H1 (cell line): ENCODE measurements around the gene XPNPEP2. TPM values are rescaled to one million over a fixed set of nuclear protein-coding genes. Genes with fewer than 3 reads are reported as not detected.

ENCODE experiments used
- CTCF ChIA-PET: fragments of 300-600 bp; sonication (Branson Sonifier 250); formaldehyde crosslinking; loops from one replicate; lab custom pipeline; 2021; ENCODE audit not compliant: partially characterized antibody; lab: Charles Lee
- POLR2A ChIA-PET: fragments of 300-600 bp; sonication (Branson Sonifier 250); formaldehyde crosslinking; loops from one replicate; lab custom pipeline; 2021; ENCODE audit warnings: inconsistent platforms; ENCODE audit not compliant: partially characterized antibody; lab: Charles Lee
- DNase-seq, 2 experiments: peaks; one replicate each; pipeline versions ENCODE4 v3.0.0 to v3.0.0-alpha.2; 2010 to 2022; ENCODE audit warnings: low spot score in 2 of 2, low read depth in 1 of 2, mixed read lengths in 1 of 2
- FAIRE-seq: peaks from 2 replicates; lab custom pipeline; 2011; peaks lifted over from hg19 to GRCh38; lab: Jason Lieb, UNC
- H2AFZ ChIP-seq: 2 replicates; pipeline ENCODE4 v1.8.1; 2012; ENCODE audit warnings: low read length, inconsistent platforms
- H2AK5ac ChIP-seq: 2 replicates; pipeline ENCODE4 v1.6.1; 2013; ENCODE audit warnings: low read depth, low read length
- H2BK120ac ChIP-seq: replicated peaks from 2 replicates; pipeline ENCODE3; 2013; ENCODE audit warnings: low read depth, low read length, inconsistent platforms
- H2BK12ac ChIP-seq: 2 replicates; pipeline ENCODE4 v1.6.1; 2013; ENCODE audit warnings: low read depth, low read length
- H2BK15ac ChIP-seq: 2 replicates; pipeline ENCODE4 v1.6.1; 2013; ENCODE audit warnings: low read length
- H2BK20ac ChIP-seq: 2 replicates; pipeline ENCODE4 v1.6.1; 2013; ENCODE audit warnings: low read length
- H2BK5ac ChIP-seq: 2 replicates; pipeline ENCODE4 v1.6.1; 2013; ENCODE audit warnings: low read depth, low read length
- H3K14ac ChIP-seq: 2 replicates; pipeline ENCODE4 v1.6.1; 2013; ENCODE audit warnings: inconsistent platforms; ENCODE audit not compliant: insufficient read length
- H3K18ac ChIP-seq: 2 replicates; pipeline ENCODE4 v1.6.1; 2013; ENCODE audit warnings: low read length; ENCODE audit errors: extremely low read depth
- H3K23ac ChIP-seq: 2 replicates; pipeline ENCODE4 v1.6.1; 2013; ENCODE audit warnings: inconsistent platforms; ENCODE audit not compliant: insufficient read length
- H3K23me2 ChIP-seq: 2 replicates; pipeline ENCODE4 v1.6.1; 2013; ENCODE audit warnings: low read depth, low read length
- H3K27ac ChIP-seq: 2 replicates; pipeline ENCODE4 v1.6.1; 2011; ENCODE audit warnings: low read depth, low read length, inconsistent platforms
- H3K27me3 ChIP-seq, 4 experiments: replicated peaks in 1 of 4; 1 replicate in 1 of 4; 2 replicates in 3 of 4; pipeline versions ENCODE4 v1.6.1 to v1.8.1; 2011 to 2013; ENCODE audit warnings: low read length in 3 of 4, mild to moderate bottlenecking in 3 of 4, inconsistent platforms in 2 of 4, mixed read lengths in 2 of 4, moderate library complexity in 1 of 4; ENCODE audit not compliant: control insufficient read depth in 3 of 4, insufficient read depth in 3 of 4; ENCODE audit errors: extremely low read depth in 1 of 4
- H3K36me3 ChIP-seq, 4 experiments: 2 replicates each; pipeline versions ENCODE4 v1.6.1 to v1.8.1; 2011 to 2013; ENCODE audit warnings: mild to moderate bottlenecking in 4 of 4, low read length in 3 of 4, moderate library complexity in 2 of 4, control low read depth in 1 of 4, inconsistent platforms in 1 of 4; ENCODE audit not compliant: insufficient read depth in 4 of 4, control insufficient read depth in 2 of 4
- H3K4ac ChIP-seq: replicated peaks from 2 replicates; pipeline ENCODE3; 2013; ENCODE audit warnings: low read length, low read depth, mixed read lengths, inconsistent platforms; ENCODE audit not compliant: insufficient read length
- H3K4me1 ChIP-seq, 4 experiments: replicated peaks in 1 of 4; 1 replicate in 1 of 4; 2 replicates in 3 of 4; pipeline versions ENCODE4 v1.6.1 to v1.8.1; 2011 to 2013; ENCODE audit warnings: low read length in 3 of 4, inconsistent platforms in 2 of 4, mixed read lengths in 1 of 4; ENCODE audit not compliant: insufficient read depth in 4 of 4, control insufficient read depth in 3 of 4
- H3K4me2 ChIP-seq, 2 experiments: 2 replicates each; pipeline versions ENCODE4 v1.6.1 to v1.8.1; 2011 to 2013; ENCODE audit warnings: low read depth in 2 of 2, low read length in 2 of 2, control low read depth in 1 of 2, inconsistent platforms in 1 of 2, mild to moderate bottlenecking in 1 of 2; ENCODE audit not compliant: insufficient read depth in 1 of 2
- H3K4me3 ChIP-seq, 4 experiments: fragments of 200-600, 300-600 bp in 1 of 4; sonication (generic), shearing (Covaris generic), sonication (Bioruptor Twin) in 1 of 4; 2 replicates each; pipeline versions ENCODE4 v1.5.1 to v1.8.1; 2011 to 2016; ENCODE audit warnings: low read length in 4 of 4, low read depth in 3 of 4, control low read depth in 2 of 4, inconsistent platforms in 2 of 4, mild to moderate bottlenecking in 2 of 4, mixed read lengths in 1 of 4, moderate library complexity in 1 of 4; ENCODE audit not compliant: insufficient read depth in 2 of 4; ENCODE audit errors: extremely low read depth in 1 of 4
- H3K56ac ChIP-seq: replicated peaks from 2 replicates; pipeline ENCODE3; 2013; ENCODE audit warnings: low read depth, mild to moderate bottlenecking, mixed read lengths, low read length, inconsistent platforms; ENCODE audit not compliant: insufficient read length
- H3K79me1 ChIP-seq: 2 replicates; pipeline ENCODE4 v1.6.1; 2013; ENCODE audit warnings: low read depth, low read length, control low read depth
- H3K79me2 ChIP-seq, 2 experiments: 2 replicates each; pipeline versions ENCODE4 v1.6.1 to v1.8.1; 2012 to 2013; ENCODE audit warnings: low read length in 2 of 2, mild to moderate bottlenecking in 2 of 2, inconsistent platforms in 1 of 2; ENCODE audit not compliant: insufficient read depth in 2 of 2, control insufficient read depth in 1 of 2
- H3K9ac ChIP-seq, 4 experiments: replicated peaks in 1 of 4; 1 replicate in 1 of 4; 2 replicates in 3 of 4; pipeline versions ENCODE4 v1.6.1 to v1.8.1; 2011 to 2013; ENCODE audit warnings: low read depth in 3 of 4, low read length in 3 of 4, control low read depth in 2 of 4, mild to moderate bottlenecking in 2 of 4, moderate library complexity in 2 of 4, inconsistent platforms in 1 of 4; ENCODE audit errors: extremely low read depth in 1 of 4
- H3K9me3 ChIP-seq, 2 experiments: 2 replicates each; pipeline versions ENCODE4 v1.6.1 to v1.8.1; 2012 to 2013; ENCODE audit warnings: mild to moderate bottlenecking in 2 of 2, moderate library complexity in 2 of 2, control low read depth in 1 of 2, inconsistent platforms in 1 of 2, low read depth in 1 of 2, low read length in 1 of 2, mixed read lengths in 1 of 2; ENCODE audit not compliant: insufficient read depth in 2 of 2
- H4K20me1 ChIP-seq, 2 experiments: replicated peaks in 1 of 2; 2 replicates each; pipeline versions ENCODE3 to v1.8.1; 2011 to 2013; ENCODE audit warnings: inconsistent platforms in 2 of 2, low read length in 2 of 2, mild to moderate bottlenecking in 1 of 2; ENCODE audit not compliant: insufficient read depth in 2 of 2, control insufficient read depth in 1 of 2
- H4K5ac ChIP-seq: 2 replicates; pipeline ENCODE4 v1.6.1; 2013; ENCODE audit warnings: low read length, low read depth, mixed read lengths, inconsistent platforms; ENCODE audit not compliant: insufficient read length
- H4K8ac ChIP-seq: 2 replicates; pipeline ENCODE4 v1.8.0; 2013; ENCODE audit warnings: mild to moderate bottlenecking, moderate library complexity, low read length, inconsistent platforms; ENCODE audit not compliant: insufficient read depth; ENCODE audit errors: extremely low read depth
- H4K91ac ChIP-seq: replicated peaks from 2 replicates; pipeline ENCODE3; 2013; ENCODE audit warnings: low read length, mixed read lengths, inconsistent platforms; ENCODE audit not compliant: insufficient read length
- NANOG ChIP-seq: IDR thresholded peaks from 2 replicates; pipeline ENCODE4 v1.6.1; 2011; ENCODE audit warnings: low read length, low read depth, mild to moderate bottlenecking, inconsistent platforms; ENCODE audit not compliant: insufficient read depth, poor library complexity, severe bottlenecking
- NRF1 ChIP-seq: IDR thresholded peaks from 2 replicates; pipeline ENCODE4 v1.6.1; 2011; ENCODE audit warnings: mild to moderate bottlenecking, low read depth, low read length, improper control_type of control experiment
- POLR2A ChIP-seq, 2 experiments: IDR thresholded peaks; 1 replicate in 1 of 2; 2 replicates in 1 of 2; pipeline ENCODE4 v1.6.1; 2011; ENCODE audit warnings: low read depth in 2 of 2, low read length in 2 of 2, mild to moderate bottlenecking in 2 of 2; ENCODE audit errors: control extremely low read depth in 1 of 2
- WGBS, 2 experiments: shearing (Covaris generic) in 1 of 2; methylation state at CpG; one replicate each; pipeline versions ENCODE4 v1.1.6 to v1.1.7; 2013 to 2015; ENCODE audit warnings: low lambda C conversion rate in 2 of 2, mixed read lengths in 2 of 2, inconsistent platforms in 1 of 2, low coverage in 1 of 2, missing lambda C conversion rate in 1 of 2; ENCODE audit not compliant: insufficient replicate concordance in 2 of 2, insufficient coverage in 1 of 2, insufficient read length in 1 of 2; ENCODE audit errors: extremely low coverage in 1 of 2, missing lambda C conversion rate in 1 of 2; 5-methylcytosine and 5-hydroxymethylcytosine counted together
- polyA plus RNA-seq, 7 experiments: library from polyadenylated mRNA; depleted of rRNA in 3 of 7; stranded (reverse) in 5 of 7; unstranded in 2 of 7; fragments of >200 nt in 5 of 7; fragments of 200-250 nt in 2 of 7; gene quantifications; 1 replicate in 5 of 7; 2 replicates in 1 of 7; 4 replicates in 1 of 7; pipeline versions ENCODE4 v1.2.1 to v1.2.3, GENCODE V29; 2011 to 2013; ENCODE audit warnings: missing spikeins in 2 of 7, mixed read lengths in 2 of 7
- total RNA-seq: library from RNA; stranded (reverse); fragmentation: NEBNext Ultra II Directional; extraction: Animal tissue kit (Norgen Biotek cat#: 25700); gene quantifications from 2 replicates; pipeline ENCODE4 v1.2.1, GENCODE V29; 2021

XPNPEP2 gene
- total and polyA plus RNA-seq, 2 of the 8 experiments (the other 6 are each of a cell fraction or from before 2014, with no cell fraction given) = 0.27 TPM; not detected in 1

DNA sequence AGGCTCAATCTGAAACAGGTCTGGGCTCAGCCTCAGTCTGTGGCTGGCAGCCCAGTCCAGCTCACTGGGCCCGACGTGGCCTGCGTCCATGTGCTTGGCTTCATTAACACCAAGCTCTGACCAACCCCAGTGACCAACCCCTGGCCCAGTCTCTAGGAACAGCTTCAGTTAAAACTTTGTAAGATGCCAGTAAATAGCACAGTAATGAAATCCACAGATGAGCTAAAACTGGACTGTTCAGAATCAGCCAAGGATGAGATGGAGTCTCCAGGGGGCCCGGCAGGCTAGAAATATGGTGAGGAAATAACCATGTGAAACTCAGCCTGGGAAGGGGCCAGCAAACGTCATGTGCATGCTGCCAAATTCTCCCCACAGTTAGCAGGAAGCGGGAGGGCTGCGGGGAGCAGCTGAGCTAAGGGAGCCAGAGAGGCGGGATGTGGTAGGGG is 37.1 kb upstream of the XPNPEP2 start:
- no peak overlapping the region for H3K4me2 ChIP-seq
- H3K79me1 ChIP-seq = no peaks in the 10 kb centered on the region
- no peak overlapping the region for H3K4ac ChIP-seq
- DNase-seq (no peak), FAIRE-seq (no peak)
- 85% methylated on average over 8 of the region's 8 CpGs; no CpG with 5 or more reads in 1 of the 2 experiments for WGBS, 2 experiments
- ChIA-PET CTCF (no interaction called here), POLR2A (no interaction called here)
- H3K9me3 ChIP-seq = no peaks in the 10 kb centered on the region
- H2BK5ac ChIP-seq = no peak overlapping the region
- no peak overlapping the region for H3K14ac ChIP-seq
- H2BK120ac ChIP-seq = no peak overlapping the region
- no peaks in the 10 kb centered on the region for H3K36me3 ChIP-seq
- no peak overlapping the region for H3K23ac ChIP-seq
- no peak overlapping the region for H3K18ac ChIP-seq
- H3K27ac ChIP-seq = no peak overlapping the region
- H4K8ac ChIP-seq = no peak overlapping the region
- H3K4me1 ChIP-seq = peaks cover 0 to 9% (median 6%) of the 10 kb centered on the region in 4 experiments; a peak in 4 of 7 replicates
- no peak overlapping the region for H2BK15ac ChIP-seq
- H3K23me2 ChIP-seq = no peaks in the 10 kb centered on the region
- H3K27me3 ChIP-seq = no peaks in the 10 kb centered on the region
- H3K79me2 ChIP-seq = no peaks in the 10 kb centered on the region
- TF ChIP-seq NRF1 = no peak
- no peak for TF ChIP-seq POLR2A (IDR thresholded peaks at IDR 0.05; ENCODE audit: control extremely low read depth in 1 of 2, low read depth in 2 of 2, low read length in 2 of 2)
- no peak for TF ChIP-seq NANOG
- H4K20me1 ChIP-seq = no peaks in the 10 kb centered on the region
- H3K9ac ChIP-seq = no peak overlapping the region
- H4K91ac ChIP-seq = no peak overlapping the region
- no peak overlapping the region for H2AK5ac ChIP-seq
- H3K56ac ChIP-seq = no peak overlapping the region
- H2AFZ ChIP-seq = no peak overlapping the region
- no peak overlapping the region for H3K4me3 ChIP-seq
- no peak overlapping the region for H2BK20ac ChIP-seq
- no peak overlapping the region for H2BK12ac ChIP-seq
- no peak overlapping the region for H4K5ac ChIP-seq
